Measurements from ENCODE around the gene ZCCHC2.

DNA sequence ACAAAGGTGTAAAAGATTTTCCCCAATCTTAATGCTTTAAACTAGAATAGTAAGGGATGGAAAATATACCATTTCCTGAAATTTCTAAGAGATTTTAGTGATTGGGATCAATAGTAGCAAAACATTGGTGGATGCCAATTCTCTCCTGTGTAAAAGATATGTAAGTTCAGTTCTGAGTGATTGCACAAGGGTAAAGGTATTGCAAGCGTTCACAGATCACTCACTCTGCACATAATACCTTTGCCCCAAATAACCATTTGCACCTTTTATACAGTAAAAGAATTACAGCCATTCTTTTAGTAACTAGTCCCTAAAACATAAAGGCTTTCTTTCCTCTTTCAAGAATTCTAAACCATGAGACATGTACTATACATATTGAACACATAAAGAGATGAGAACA is 13.0 kb upstream of the ZCCHC2 start:
- TF ChIP-seq CTCF (IDR thresholded peaks at IDR 0.05) (no peak), POLR2A (IDR thresholded peaks at IDR 0.05) (no peak)

Data from upper lobe of left lung (tissue), 4 donors.